B cell (primary cell): Measurements from ENCODE around the gene TPBGL.

ENCODE experiments used
- CTCF ChIP-seq: fragments of 200-600 bp; IDR thresholded peaks from one replicate; pipeline ENCODE4 v1.8.0; 2022; ENCODE audit warnings: antibody characterized with exemption, mild to moderate bottlenecking
- EZH2 ChIP-seq: IDR thresholded peaks from 2 replicates; pipeline ENCODE4 v1.6.1; 2012; ENCODE audit warnings: borderline replicate concordance, low read depth, mild to moderate bottlenecking, moderate library complexity, low read length; ENCODE audit not compliant: insufficient read depth, poor library complexity, severe bottlenecking

DNA sequence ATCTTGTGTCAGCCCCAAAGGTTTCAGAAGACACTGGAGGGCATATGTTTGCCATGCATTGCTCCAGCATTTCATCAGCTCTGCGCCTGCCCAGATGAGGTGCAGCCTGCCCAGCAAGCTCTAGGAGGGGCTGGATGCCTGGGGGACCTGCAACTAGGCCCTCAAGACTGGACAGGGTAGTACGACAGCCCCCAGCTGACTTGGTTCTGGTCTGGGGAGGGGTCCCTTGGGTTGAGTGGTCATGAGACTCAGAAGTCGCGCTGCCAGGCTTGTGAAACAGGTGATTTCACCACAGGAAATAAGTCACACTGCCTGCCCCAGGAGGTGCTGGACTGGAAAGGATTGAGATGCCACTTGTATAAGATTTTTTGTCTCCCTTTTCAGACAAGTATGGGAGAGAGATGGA lies 23.4 kb downstream of the TPBGL start:
- TF ChIP-seq CTCF = no peak
- no peak for TF ChIP-seq EZH2
